Lung (tissue), 12 donors: ENCODE data around the gene KRAS. TPM values are rescaled to one million over a fixed set of nuclear protein-coding genes. Genes with fewer than 3 reads are reported as not detected.

Source experiments
- ATAC-seq: fragments of 200-7000 bp; cut with Tn5 transposase; one replicate; pipeline ENCODE4 v1.9.1; 2020; ENCODE audit warnings: moderate number of reproducible peaks; ENCODE audit not compliant: insufficient read depth, low FRiP score
- DNase-seq, 3 donors: peaks; one replicate each; pipeline ENCODE4 v3.0.0-alpha.2; 2013 to 2017
- H3K27ac ChIP-seq, 2 donors: one replicate each; pipeline ENCODE4 v1.5.1; 2013; ENCODE audit warnings: mild to moderate bottlenecking in 2 of 2, moderate library complexity in 2 of 2, control low read depth in 1 of 2, inconsistent platforms in 1 of 2, low read depth in 1 of 2, low read length in 1 of 2
- H3K27me3 ChIP-seq, 3 donors: one replicate each; pipeline ENCODE4 v1.5.1; 2013; ENCODE audit warnings: low read length in 2 of 3; ENCODE audit not compliant: control insufficient read depth in 3 of 3, insufficient read depth in 3 of 3
- H3K36me3 ChIP-seq, 4 donors: one replicate each; pipeline ENCODE4 v1.5.1; 2013; ENCODE audit warnings: low read length in 4 of 4, mild to moderate bottlenecking in 1 of 4, moderate library complexity in 1 of 4; ENCODE audit not compliant: control insufficient read depth in 4 of 4, insufficient read depth in 4 of 4
- H3K4me1 ChIP-seq, 5 donors: one replicate each; pipeline ENCODE4 v1.5.1; 2013; ENCODE audit warnings: low read length in 5 of 5, mild to moderate bottlenecking in 2 of 5, moderate library complexity in 1 of 5; ENCODE audit not compliant: control insufficient read depth in 5 of 5, insufficient read depth in 5 of 5
- H3K4me3 ChIP-seq: one replicate; pipeline ENCODE4 v1.5.1; 2013; ENCODE audit warnings: mild to moderate bottlenecking, control low read depth, moderate library complexity
- H3K9ac ChIP-seq, 2 donors: one replicate each; pipeline ENCODE4 v1.5.1; 2013; ENCODE audit warnings: low read length in 2 of 2, control low read depth in 1 of 2; ENCODE audit not compliant: insufficient read depth in 1 of 2
- H3K9me3 ChIP-seq, 4 donors: one replicate each; pipeline ENCODE4 v1.5.1; 2013; ENCODE audit warnings: low read length in 3 of 4, mild to moderate bottlenecking in 1 of 4, moderate library complexity in 1 of 4; ENCODE audit not compliant: control insufficient read depth in 4 of 4, insufficient read depth in 3 of 4
- WGBS, 2 donors: extraction: QIAGEN DNeasy Blood & Tissue Kit; methylation state at CpG; one replicate each; pipeline ENCODE4 v1.1.7; 2013; 5-methylcytosine and 5-hydroxymethylcytosine counted together
- polyA plus RNA-seq, 2 donors: library from polyadenylated mRNA; stranded (reverse); fragments of 200-250 nt; gene quantifications; one replicate each; pipeline ENCODE4 v1.2.1, GENCODE V29; 2013
- total RNA-seq, 2 donors: library from RNA; depleted of rRNA in 1 of 2; stranded (reverse); fragments of >200 nt in 1 of 2; gene quantifications; one replicate each; pipeline ENCODE4 v1.2.1, GENCODE V29; 2014 to 2021
- TF ChIP-seq, protein P1 (sequence below): IDR thresholded peaks from 2 replicates; pipeline ENCODE4 v1.5.1; 2012; ENCODE audit warnings: mild to moderate bottlenecking; ENCODE audit errors: control extremely low read depth, extremely low read depth
- donor health status: control.
- donor health status: control.
- donor health status: Bipolar disorder and iron deficiency.
- donor health status: healthy.
- donor health status: DM: yes; HTN: yes; CAD: no.

KRAS gene
- total and polyA plus RNA-seq, 4 donors: 9.8 to 30.4 (median 18.2) TPM

DNA sequence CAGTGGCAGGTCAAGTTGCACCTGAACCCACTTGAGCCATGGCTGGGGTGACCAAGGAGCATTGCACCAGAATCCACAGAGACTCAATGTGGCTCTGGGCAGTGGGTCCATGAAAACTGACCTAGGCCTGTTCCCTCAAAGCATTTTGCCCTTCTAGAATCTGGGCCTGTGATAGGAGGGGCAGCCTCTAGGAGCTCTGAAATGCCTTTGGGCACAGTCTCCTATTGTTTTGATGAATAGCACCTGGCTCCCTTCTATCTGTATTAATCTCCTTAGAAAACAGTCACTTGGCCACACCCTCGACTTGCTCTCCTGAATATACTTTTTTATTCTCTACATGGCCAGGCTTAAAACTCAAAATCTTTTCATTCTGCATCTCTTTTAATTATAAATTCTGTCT lies 14.1 kb upstream of the KRAS start:
- H3K9ac ChIP-seq: no peak overlapping the region
- H3K27me3 ChIP-seq: no peaks in the 10 kb centered on the region
- H3K36me3 ChIP-seq: no peaks in the 10 kb centered on the region
- TF ChIP-seq, protein P1, sequence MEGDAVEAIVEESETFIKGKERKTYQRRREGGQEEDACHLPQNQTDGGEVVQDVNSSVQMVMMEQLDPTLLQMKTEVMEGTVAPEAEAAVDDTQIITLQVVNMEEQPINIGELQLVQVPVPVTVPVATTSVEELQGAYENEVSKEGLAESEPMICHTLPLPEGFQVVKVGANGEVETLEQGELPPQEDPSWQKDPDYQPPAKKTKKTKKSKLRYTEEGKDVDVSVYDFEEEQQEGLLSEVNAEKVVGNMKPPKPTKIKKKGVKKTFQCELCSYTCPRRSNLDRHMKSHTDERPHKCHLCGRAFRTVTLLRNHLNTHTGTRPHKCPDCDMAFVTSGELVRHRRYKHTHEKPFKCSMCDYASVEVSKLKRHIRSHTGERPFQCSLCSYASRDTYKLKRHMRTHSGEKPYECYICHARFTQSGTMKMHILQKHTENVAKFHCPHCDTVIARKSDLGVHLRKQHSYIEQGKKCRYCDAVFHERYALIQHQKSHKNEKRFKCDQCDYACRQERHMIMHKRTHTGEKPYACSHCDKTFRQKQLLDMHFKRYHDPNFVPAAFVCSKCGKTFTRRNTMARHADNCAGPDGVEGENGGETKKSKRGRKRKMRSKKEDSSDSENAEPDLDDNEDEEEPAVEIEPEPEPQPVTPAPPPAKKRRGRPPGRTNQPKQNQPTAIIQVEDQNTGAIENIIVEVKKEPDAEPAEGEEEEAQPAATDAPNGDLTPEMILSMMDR: no peak
- no peaks in the 10 kb centered on the region for H3K9me3 ChIP-seq
- H3K27ac ChIP-seq: no peak overlapping the region
- 71 to 88% methylated on average over 1 of the region's 1 CpG for WGBS, 2 donors
- no peak overlapping the region for H3K4me3 ChIP-seq
- H3K4me1 ChIP-seq: no peaks in the 10 kb centered on the region
- ATAC-seq (no peak), DNase-seq (no peak)

DNA sequence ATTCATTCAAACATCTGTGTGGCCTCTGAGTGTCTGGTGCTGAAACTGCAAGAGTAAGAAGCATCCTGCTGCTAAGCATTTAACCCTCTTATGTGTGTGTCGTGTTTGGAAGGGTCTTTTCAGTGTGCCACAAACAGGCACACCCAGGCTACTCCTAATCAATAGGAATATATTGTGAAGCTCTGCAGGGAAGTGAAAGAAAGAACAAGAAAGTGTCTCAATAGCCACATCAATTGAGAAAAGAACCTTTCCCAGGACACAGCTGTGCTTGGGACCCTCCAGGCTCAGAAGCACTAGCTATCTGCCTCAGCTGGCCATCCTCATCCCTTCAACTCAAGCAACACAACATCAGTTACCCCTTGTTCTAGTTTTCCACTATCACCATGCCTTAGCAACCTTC lies 13.4 kb upstream of the KRAS start:
- Histone ChIP-seq H3K36me3 (no peaks in the 10 kb centered on the region), H3K27ac (no peak overlapping the region), H3K4me3 (no peak overlapping the region), H3K9ac (no peak overlapping the region), H3K4me1 (no peaks in the 10 kb centered on the region), H3K27me3 (no peaks in the 10 kb centered on the region), H3K9me3 (no peaks in the 10 kb centered on the region)
- no peak for ATAC-seq
- WGBS, 2 donors: 2 to 32% methylated on average over 1 of the region's 1 CpG
- TF ChIP-seq, protein P1: no peak
- no peak for DNase-seq

DNA sequence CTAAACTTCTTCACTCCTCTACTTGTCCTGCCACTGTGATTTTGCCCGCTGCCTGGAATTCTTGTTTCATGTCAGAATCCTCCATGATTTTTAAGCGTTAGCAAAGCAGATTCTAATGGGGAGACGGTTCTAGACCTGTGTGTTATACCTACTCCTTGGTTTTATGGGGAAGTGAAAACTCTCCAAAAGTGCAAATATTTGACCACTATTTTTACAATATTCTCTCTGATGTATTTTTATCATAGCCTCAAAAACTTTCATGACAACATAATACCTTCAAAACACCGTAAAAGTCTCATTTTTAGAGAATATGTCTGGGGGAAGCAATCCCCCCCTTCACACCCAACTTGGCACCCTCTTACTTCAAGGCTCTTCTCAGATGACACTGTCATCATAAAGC lies 12.9 kb upstream of the KRAS start:
- TF ChIP-seq, protein P1: no peak
- Histone ChIP-seq H3K4me1 (no peaks in the 10 kb centered on the region), H3K4me3 (no peak overlapping the region), H3K36me3 (no peaks in the 10 kb centered on the region), H3K9ac (no peak overlapping the region), H3K27ac (no peak overlapping the region), H3K9me3 (no peaks in the 10 kb centered on the region), H3K27me3 (no peaks in the 10 kb centered on the region)
- no peak for ATAC-seq
- 86 to 91% methylated on average over 4 of the region's 4 CpGs for WGBS, 2 donors
- DNase-seq: no peak

DNA sequence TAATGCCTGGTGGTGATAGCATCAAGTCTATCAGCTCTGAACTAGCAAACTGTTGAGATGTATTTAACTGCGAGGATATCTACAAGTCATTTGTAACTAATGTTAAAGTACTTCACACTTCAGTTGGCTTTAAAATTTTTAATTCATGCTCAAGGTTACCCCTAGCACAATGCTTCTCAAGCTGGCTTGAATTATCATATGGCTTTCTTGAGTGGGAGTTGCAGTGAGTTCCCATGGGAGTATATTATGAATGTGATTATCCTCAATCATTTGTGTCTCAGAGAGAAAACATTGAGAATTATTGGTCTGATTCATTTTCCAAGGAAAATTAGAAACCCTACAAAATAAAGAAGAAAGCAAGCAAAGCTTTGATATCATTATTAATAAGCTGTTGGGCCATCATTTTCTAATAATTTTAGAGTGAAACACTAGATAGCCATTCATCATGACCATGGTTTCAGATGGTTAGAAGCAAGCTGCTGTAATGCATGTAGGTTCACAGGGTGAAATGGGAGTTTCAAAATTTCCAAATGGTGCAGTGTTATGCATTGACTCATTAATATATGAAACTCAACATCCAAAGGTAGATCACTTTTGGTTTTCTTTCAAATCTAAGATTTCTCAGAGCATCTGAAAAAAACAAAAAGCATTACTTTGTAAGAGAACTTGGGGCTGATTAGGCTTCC lies 11.8 kb upstream of the KRAS start:
- ATAC-seq (no peak), DNase-seq (no peak)
- Histone ChIP-seq H3K27me3 (no peaks in the 10 kb centered on the region), H3K9ac (no peak overlapping the region), H3K4me3 (no peak overlapping the region), H3K36me3 (no peaks in the 10 kb centered on the region), H3K9me3 (no peaks in the 10 kb centered on the region), H3K4me1 (no peaks in the 10 kb centered on the region), H3K27ac (no peak overlapping the region)
- WGBS, 2 donors: 92 to 95% methylated on average over 1 of the region's 1 CpG
- TF ChIP-seq, protein P1: no peak
